Kidney tubule cell (primary cell): ENCODE measurements around the gene RWDD1.

ENCODE experiments used
- DNase-seq: peaks from one replicate; pipeline ENCODE4 v3.0.0-alpha.2; 2018; ENCODE audit warnings: low spot score

RWDD1 gene, protein sequence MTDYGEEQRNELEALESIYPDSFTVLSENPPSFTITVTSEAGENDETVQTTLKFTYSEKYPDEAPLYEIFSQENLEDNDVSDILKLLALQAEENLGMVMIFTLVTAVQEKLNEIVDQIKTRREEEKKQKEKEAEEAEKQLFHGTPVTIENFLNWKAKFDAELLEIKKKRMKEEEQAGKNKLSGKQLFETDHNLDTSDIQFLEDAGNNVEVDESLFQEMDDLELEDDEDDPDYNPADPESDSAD

DNA sequence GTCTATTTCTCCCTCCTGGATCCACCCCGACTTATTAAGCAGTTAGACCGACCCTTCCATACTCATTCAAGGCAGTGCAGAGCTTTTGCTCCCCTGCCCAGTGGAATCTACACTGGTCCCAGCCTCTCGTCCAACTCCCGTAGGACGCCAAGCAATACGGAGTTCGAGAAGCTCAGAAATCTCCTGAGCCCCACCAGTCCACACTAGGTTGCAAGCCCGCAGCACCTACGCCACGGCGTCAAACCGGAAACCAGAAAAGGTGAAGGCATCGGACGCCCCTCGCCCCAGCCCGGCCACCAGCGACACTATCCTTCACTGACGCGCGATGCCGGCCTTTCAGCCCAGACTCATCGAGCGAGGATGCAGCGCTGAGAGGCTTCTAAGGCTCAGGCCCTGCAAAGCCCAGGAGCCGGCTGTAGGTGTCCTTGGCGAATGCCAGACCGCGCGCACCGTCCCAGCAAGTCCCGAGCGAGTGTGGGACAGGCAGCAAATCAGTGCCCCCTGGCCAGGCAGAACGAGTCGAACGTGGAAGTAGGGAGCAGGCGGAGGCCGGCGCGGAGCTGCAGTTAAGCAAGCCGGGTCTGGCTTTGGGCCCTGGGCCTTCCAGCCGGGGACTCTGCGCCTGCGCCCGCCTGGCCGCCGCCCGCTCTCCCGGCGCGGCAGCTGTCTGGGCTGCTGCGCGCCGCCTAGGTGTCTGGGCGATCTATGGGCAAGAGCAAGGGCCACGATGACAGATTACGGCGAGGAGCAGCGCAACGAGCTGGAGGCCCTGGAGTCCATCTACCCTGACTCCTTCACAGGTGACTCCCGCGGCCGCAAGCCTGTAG, at the start of gene RWDD1:
RWDD1 (plus strand) TSS at position 649 of the 827 bp plus-strand sequence; CDS start at position 728, 79 bp downstream.
- peak; percentile 100 for DNase-seq

DNA sequence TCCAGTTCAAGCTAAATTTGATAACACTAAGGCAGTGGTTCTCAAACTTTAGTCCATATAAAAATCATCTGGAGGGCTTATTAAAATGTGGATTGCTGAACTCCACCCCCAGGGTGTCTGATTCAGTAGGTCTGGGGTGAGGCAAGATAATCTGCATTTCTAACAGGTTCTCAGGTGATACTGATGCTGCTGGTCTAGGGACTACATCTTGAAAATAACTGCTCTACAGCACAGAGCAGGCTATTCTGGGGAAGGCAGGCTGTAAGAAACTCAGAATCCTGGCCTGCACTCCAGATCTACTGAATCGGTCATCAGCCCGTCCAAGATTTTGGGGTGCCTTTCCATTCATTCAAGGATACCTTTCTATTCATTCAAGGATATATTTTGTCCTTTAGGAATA, 48.4 kb upstream of the RWDD1 start:
- no peak for DNase-seq

DNA sequence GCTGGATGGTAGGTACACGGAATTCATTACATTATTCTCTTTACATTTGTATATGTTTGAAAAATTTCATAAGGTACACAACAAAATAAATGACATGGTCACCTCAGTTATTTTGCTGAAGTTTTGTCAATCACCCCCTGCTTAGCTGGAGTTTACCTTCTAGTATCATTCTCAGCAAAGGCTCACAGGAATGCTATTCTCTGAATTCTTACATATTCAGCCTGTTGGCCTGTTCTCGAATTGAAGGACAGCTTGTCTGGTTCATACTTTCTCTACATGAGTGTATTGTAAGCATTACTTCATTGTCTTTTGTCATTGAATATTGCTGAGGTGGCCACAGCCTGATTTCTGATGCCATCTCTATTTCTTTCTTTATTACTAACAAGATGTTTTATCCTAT, 47.1 kb upstream of the RWDD1 start:
- no peak for DNase-seq

DNA sequence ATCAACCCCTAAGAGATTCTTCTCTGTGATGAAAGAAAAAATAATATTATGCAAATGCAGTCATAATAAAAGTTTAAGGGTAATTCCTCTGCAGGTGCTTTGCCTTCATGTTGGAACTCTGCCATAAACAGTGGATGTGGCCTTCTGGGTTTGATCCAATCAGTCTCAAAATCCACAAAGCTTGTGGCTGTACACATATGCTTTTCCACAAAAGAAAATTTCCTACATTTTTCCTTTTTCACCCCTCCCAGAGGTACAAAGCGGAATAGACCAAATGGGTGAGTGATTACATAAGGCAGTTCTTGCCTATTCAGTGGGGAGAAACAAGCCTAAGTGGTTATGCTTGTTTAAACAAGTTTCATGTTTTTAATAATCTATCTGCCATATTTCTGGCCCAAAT, 43.2 kb upstream of the RWDD1 start:
- DNase-seq: no peak

DNA sequence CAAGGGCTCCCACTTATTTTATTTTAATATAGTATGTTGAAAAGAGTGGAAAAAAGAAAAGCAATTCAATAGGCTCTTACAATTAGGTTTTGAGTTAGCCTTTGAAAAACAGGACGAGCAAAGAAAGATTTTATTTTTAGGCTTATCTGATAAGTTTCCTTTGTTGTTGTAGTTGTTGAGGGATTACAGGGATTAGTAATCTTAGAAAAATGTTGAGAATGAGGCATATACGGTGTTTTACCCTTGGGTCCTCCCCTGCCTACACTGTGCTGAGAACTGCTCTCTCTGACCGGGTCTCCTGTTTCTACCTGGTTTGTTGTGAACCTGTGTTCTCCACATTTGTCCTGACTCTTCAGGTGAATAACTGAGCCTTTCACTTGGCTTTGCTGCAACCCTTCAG, 42.5 kb upstream of the RWDD1 start:
- no peak for DNase-seq

DNA sequence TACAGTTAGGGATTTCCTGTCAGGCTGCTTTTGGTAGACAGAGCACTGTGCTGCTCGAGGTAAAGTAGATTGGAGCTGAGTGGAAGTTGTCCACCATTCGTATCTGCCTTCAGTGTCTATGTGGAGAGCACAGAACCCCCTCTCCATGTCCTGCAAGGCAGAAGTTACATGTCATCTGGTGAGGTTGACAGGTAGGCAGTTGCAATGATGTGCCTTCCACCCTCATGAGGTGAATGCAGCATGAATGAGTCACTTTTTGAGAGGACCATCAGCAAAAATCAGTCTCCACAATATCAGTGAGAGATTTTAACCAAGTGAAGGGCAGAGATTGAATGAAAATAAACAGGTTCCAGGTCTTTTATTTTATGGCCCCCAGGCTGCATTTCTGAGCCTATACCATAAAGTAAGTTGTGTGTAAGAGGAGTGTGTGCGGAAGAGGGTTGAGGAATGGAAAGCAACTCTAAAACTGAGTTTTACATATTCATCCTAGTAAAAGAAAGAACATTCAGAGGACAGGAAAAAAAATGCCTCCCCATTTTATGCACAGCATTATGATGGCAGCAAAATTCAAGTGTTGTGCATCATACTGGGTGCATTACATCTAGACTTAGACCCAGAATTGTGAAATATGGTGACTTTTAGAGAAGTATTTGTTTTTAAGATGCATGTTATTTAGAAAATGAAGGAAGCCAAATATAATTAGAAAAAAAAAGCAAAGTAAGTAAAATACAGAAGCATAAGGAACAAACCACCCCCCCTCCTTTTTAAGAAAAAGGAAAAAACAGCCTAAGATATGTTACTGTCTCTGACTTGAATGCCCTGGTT, 41.6 kb upstream of the RWDD1 start:
- DNase-seq: peak; percentile 20

DNA sequence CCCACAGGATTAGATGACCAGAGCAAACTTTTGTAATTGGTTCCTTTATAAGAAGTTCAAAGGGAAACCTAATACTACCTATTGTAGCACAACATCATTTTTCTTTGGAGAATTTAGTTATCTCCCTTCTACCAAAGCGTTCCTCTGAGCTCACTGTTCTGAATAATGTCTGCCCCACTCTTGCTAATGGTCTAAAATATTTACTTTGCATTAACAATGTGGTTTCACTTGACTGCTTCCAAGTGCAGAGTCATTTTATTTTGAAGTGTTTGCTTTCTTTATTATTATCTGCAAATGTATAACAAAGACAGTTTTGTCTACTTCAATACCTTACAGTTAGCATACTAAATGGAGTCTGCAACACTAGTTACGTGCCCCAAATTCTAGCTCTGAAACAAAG, 40.9 kb upstream of the RWDD1 start:
- DNase-seq: peak; percentile 43

DNA sequence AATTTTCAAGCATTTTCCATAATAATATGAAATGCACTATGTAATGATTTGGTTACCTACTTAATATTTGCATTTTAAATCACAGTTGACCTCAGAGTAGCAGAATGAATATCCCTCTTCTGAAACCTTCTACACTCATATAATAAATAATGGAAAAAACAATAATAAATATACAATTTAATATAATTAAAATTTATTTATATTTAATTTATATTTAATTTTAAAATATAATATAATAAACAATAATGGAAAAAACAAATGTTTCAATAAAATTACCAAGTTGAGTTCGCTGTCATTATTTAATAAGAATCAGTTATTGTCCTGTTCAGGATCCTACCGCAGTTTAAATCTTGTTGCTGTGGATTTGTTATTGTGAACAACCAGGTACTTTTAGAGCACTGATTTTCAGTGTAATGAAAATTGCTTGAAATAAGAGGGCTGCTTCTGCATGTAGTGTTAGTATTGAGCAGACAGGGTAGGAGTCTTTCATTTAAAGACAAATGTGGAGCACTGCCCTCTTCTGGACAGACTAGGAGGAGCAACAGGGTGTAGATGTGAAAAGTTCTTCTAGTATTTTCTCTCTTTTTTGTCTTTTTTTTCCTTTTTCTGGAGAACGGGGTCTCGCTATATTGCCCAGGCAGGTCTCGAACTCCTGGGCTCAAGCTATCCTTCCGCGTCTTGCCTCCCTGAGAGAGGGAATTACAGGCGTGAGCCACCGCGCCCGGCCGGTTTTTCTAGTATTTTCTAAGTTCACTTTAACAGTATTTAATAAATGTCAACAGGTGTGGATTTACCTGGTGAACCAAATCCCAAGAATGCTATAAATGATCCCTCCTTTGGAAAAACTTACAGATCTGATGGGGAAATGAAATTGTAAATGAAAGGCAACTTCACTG, 39.4 kb upstream of the RWDD1 start:
- peak; percentile 69 for DNase-seq

DNA sequence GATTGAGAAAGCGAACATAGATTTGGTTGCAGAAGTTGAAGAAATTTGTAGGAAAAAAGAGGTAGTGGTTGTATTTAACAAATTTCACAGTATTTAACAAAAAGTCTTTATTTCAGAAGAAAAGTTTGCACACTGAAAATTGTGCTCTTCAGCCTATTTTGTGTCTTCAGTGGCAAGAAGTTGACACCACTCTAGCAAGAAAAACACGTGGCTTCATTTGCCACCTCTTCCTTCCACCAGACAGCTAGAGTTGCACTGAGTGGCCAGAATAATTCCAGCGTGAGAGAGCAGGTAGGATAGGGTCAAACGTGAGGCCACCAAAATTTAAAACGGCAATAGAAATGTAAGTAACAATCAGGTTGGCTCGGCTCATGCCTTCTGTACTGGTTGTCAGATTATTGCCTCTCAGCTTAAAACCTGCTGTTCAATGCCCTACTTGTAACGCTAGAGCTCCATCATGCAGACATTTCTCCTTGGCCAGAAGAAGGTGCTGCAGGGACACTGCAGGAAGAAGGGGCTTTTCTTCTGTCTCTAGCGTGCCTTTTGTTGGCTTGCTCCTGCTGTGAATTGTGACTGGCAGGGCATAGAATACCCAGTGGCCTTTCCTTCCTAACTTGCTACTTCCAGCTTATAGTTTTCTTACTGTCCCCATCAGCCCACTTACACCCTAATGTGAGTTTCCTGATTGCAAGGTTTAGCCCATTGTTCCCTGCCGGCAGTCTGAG, 37.9 kb upstream of the RWDD1 start:
- no peak for DNase-seq

DNA sequence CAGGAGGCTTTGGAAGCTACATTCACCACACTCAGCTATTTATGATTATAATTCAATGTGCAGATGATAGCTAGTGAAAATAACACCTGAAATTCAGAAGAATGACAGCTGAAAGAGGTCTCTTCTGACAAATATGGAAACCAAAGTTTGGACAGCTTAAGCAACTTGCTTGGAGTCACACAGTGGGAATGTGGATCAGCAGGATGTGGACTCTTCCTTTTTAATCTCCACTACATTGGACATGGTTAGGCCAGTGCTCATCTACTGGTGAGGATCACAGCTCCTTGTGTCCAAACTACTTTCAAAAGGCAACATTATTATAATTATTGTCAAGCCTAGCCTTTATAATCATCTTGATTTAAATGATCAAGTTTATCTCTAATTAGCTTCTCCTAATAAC, 36.2 kb upstream of the RWDD1 start:
- DNase-seq: no peak

DNA sequence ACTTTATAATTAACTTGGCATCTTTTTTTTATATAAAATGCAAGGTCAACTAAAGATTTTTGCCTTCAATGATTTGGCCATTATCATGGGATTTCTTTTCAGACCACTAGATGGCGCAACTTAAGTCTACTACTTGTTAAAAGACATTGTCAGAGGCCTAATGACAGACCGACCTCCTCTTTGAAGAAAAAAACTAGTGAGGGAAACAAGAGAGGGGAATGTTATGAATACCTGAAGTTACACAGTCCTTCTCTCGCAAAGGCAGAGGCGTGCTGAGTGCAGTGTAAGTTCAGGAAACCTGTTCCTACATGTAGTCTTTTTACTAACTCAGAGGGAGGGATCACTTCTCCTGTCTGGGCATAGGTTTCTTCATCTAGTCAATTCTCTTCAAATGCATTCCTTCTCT, 35.1 kb upstream of the RWDD1 start:
- peak; percentile 67 for DNase-seq

DNA sequence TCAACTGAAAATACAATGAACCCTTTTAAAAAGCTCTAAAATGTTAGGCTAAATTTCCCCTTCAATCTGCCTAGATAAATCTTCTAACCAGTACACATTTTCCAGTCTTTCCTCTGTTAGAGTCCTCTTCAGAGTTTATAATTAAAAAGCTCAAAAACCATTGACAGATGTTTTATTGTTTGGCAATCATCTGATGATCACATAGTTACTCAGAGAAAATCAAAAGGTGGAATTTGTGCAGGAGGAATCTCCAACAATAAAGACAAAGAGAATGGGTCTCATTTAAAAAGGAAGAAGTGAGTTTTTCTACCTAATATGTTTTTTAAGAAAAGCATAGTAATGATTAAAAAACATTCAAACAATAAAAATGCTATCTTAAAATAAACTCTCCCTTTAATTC, 28.9 kb upstream of the RWDD1 start:
- no peak for DNase-seq

DNA sequence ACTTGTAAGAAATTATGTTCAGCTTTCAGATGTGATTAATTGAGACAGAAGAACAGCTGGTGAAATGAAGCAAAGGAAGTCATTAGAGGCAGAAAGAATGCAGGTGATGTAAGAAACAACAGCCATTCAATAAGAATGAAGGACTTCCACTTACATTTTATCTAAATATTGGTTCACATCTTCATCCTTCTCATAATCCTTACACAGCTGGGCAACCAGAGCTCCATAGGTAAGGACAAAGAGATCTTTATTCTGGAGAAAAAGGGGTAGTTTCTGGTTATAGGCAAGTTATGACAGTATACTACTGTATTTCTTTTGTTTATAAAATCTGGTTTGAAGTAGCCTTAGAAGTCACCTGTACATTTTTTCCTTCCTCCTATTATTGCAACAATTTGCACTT, 28.2 kb upstream of the RWDD1 start:
- DNase-seq: no peak

DNA sequence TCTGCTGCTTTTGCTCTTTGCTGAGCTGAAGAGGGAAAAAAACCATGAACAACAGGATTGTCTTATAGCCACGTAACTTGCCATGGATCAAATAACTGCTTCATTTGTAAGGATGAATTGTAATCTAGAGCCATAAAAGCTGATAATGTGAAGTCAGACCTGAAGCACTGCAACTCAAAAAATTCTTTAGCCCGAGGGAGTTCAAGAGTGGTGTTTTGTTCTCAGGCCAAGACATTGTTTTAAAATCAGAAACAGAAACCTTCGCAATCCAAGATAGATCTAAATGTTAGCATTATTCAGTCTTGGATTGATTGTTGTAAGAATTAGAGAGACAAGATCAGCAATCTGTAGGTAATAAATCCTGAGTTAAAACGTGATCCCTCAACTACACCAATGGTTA, 25.7 kb upstream of the RWDD1 start, which contains the start of gene TRAPPC3L:
TRAPPC3L (minus strand) TSS at position 34 of the 400 bp plus-strand sequence. CDS start 170 bp downstream, outside the sequence.
- DNase-seq: no peak

DNA sequence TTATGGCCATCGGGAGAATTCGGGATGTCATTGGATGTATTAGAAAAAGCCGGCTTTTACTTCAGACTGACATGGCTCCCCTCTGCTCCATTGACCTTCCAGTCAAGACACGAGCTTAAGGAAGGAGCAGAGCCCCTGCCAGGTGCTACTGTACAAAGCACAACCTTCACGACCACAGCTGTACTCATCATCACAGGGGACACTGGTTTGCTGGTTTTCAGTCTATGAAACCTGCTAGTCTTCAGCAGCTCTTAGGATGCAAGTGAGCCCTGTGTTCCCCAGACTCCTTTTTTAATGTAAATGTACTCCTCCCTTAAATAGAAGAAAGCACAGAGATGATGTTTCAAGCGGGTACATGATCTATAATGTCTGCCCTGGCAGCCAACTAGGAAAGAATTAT, 23.9 kb upstream of the RWDD1 start:
- DNase-seq: no peak

DNA sequence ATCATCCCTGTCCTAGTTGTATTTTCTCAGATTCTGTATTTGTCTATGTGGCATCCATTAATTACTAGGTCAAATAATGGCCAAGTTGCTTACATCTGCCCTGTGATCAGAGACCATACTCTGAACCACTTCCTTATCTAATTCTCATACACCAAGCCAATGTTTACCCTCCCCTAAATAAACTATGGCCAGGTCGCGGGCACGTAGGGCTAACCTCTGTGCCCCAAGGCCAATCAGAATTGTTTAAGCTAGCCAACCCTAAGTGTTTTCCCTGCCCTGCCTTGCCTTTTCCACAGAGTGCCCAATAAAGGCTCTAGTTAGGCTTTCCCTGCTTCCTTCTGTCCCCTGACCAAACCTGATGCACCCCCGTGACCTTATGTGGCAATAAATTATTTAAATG, 20.5 kb upstream of the RWDD1 start:
- DNase-seq: no peak

DNA sequence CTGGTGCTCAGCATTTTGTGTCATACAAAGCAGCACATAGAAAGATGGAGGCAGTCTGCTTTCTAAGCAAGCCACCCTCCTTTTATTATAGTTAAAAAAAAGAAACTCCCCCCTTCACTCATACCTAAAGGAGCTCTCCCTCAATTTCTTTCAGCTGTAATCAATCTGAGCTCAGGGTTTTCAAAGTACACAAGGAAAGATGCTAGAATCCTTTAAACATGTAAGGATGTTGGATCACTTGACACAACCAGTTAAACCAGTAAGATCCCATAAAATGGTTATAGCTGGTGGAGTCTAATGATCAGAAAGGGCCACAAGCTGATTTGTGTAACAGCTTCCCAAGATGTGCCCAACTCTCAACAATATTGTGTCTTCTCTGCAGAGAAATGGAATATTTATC, 17.9 kb upstream of the RWDD1 start, which contains the start of gene CALHM4:
CALHM4 (plus strand) TSS at position 301 of the 400 bp plus-strand sequence; CDS start at position 344, 43 bp downstream.
- no peak for DNase-seq

DNA sequence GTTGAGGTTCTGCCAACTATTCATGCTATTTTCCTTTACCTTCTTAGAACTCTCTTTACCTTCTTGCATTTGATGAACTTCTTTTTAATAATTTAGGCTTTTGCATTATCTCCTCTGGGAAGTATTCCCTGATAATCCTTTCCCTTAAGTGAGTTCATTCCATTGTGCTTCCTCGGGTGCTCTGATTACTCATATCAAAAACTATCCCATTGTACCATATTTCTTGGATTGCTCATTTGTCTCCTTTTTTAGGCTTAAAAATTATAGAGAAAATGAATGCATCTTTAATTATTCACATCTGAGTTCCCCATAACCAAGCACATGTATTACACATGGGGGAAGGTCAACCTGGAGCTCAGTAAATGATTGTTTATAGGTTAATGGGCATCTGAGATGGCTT, 15.2 kb upstream of the RWDD1 start:
- DNase-seq: peak; percentile 87

DNA sequence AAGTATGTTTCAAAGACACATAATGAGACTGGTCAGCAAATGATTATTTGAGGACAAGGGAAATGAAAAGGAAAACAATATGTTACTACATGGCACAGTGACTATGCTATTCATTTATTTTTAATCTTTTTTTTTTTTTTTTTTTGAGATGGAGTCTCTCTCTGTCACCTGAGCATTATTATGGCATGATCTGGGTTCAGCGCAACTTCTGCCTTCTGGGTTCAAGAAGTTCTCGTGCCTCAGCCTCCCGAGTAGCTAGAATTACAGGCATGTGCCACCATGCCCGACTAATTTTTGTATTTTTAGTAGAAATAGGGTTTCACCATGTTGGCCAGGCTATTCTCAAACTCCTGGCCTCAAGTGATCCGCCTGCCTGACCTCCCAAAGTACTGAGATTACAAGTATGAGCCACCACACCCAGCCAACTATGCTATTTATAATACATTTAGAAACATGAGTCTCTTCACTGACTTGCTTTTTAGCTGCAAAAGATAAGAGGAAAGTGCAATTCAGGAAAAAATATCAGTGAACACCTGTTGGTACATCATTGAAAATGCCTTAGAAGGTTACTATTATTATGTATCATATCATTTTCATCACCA, 14.4 kb upstream of the RWDD1 start:
- DNase-seq: no peak

DNA sequence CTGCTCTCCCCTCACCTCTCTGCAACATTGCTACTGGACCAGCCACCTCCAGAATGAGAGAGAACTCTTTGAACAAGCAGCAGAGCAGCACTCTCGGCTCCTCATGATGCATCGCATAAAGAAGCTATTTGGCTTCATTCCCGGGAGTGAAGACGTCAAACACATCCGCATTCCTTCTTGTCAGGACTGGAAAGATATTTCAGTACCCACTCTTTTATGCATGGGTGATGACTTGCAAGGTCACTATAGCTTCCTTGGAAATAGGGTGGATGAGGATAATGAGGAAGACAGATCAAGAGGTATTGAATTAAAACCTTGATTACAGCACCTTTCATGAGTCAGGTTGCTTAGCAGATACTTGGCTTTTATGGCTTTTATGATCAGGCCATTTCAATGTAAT, 13.4 kb upstream of the RWDD1 start:
- DNase-seq: peak; percentile 98
